T-helper 1 cell treated with Interleukin-12 subunit alpha and Interleukin-12 subunit beta and Interleukin-4 antibody, amounts not matched to agents 30 μg/mL and 1 μg/mL, for 36 hours (primary cell): ENCODE measurements around the gene DOCK11.

Source experiments
- H3K27ac Mint-ChIP-seq: one replicate; pipeline ENCODE4 v1.8.0; 2021; ENCODE audit warnings: mild to moderate bottlenecking, mixed read lengths
- H3K27me3 Mint-ChIP-seq: one replicate; pipeline ENCODE4 v1.8.0; 2021; ENCODE audit warnings: low read depth, mixed read lengths
- H3K36me3 Mint-ChIP-seq: one replicate; pipeline ENCODE4 v1.8.0; 2021; ENCODE audit warnings: low read depth, mixed read lengths
- H3K4me1 Mint-ChIP-seq: one replicate; pipeline ENCODE4 v1.8.0; 2021; ENCODE audit warnings: low read depth, mixed read lengths
- H3K4me3 Mint-ChIP-seq: one replicate; pipeline ENCODE4 v1.8.0; 2021; ENCODE audit warnings: mild to moderate bottlenecking, moderate library complexity, mixed read lengths
- H3K9me3 Mint-ChIP-seq: one replicate; pipeline ENCODE4 v1.8.0; 2021; ENCODE audit warnings: mixed read lengths

Gene DOCK11

DNA sequence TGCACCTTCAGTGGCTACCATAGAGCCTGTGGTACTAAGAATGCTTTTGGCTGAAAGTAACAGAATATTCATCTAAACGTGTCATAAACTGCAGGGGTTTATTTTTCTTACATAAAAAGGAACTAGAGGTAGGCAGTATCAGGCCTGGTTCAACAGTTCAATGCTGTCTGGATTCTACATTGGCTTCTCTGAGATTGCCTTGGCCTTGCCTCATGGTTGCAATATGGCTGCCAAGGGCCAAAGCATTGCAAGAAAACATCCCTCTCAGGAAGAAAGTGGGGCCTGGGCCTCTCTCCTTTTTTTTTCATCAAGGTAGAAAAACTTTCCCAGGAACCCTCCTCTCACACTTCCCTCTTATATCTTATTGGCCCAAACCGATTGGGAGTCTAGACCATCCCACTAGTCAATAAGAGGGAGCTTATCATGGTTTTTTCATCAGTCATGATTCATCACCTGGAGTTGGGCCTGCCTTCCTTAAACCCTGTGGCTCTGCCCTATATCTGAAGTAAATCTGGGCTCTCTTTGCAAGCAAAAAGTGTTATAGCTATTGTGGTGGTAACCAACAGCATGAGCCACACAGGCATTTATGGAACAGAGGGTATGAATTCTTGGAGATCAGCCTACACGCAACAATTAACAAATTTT is 1.8 kb upstream of the DOCK11 start:
- no peak overlapping the region for H3K4me3 Mint-ChIP-seq
- peaks cover 2% of the 10 kb centered on the region for H3K36me3 Mint-ChIP-seq
- H3K27me3 Mint-ChIP-seq: no peaks in the 10 kb centered on the region
- H3K4me1 Mint-ChIP-seq: peaks cover 13% of the 10 kb centered on the region
- H3K27ac Mint-ChIP-seq: no peak overlapping the region
- H3K9me3 Mint-ChIP-seq: no peaks in the 10 kb centered on the region

GRCh38 chrX:118495958-118496762 is 545 bp downstream of the DOCK11 start:
- Mint-ChIP-seq H3K27ac (peak overlapping the region; percentile 98), H3K36me3 (peaks cover 6% of the 10 kb centered on the region), H3K4me1 (peaks cover 18% of the 10 kb centered on the region), H3K4me3 (peak overlapping the region; percentile 99), H3K9me3 (no peaks in the 10 kb centered on the region), H3K27me3 (no peaks in the 10 kb centered on the region)

DNA sequence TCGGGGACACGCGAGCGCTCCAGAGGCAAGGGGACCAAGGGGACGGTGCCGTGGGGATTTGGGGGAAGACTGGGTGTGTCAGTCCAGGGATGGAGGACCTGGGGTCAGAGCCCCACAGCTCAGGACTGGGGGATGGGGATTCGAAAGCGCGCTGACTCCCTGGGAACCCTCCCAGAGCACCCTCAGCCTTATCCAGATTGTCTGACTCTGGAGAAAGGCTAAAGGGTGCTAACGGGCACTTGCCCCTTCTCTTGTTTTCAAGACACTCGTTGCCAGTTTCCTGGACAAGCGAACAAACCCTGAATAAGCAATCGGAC is 1.1 kb downstream of the DOCK11 start:
- Mint-ChIP-seq H3K27ac (peak overlapping the region; percentile 98), H3K9me3 (no peaks in the 10 kb centered on the region), H3K36me3 (peaks cover 6% of the 10 kb centered on the region), H3K4me3 (peak overlapping the region; percentile 99), H3K4me1 (peaks cover 18% of the 10 kb centered on the region), H3K27me3 (no peaks in the 10 kb centered on the region)

- Mint-ChIP-seq H3K4me1 (peaks cover 24% of the 10 kb centered on the region), H3K27ac (peak overlapping the region; percentile 98), H3K36me3 (peaks cover 6% of the 10 kb centered on the region), H3K27me3 (no peaks in the 10 kb centered on the region), H3K4me3 (peak overlapping the region; percentile 99), H3K9me3 (no peaks in the 10 kb centered on the region)
Measured at GRCh38 chrX:118497180-118497818, 1.7 kb downstream of the DOCK11 start.

GRCh38 chrX:118498351-118498750 is 2.7 kb downstream of the DOCK11 start:
- Mint-ChIP-seq H3K27ac (no peak overlapping the region), H3K9me3 (no peaks in the 10 kb centered on the region), H3K4me1 (peaks cover 31% of the 10 kb centered on the region), H3K36me3 (peaks cover 8% of the 10 kb centered on the region), H3K27me3 (no peaks in the 10 kb centered on the region), H3K4me3 (peak overlapping the region; percentile 99)

- peaks cover 35% of the 10 kb centered on the region for H3K4me1 Mint-ChIP-seq
- H3K27me3 Mint-ChIP-seq: no peaks in the 10 kb centered on the region
- H3K27ac Mint-ChIP-seq: no peak overlapping the region
- H3K36me3 Mint-ChIP-seq: peaks cover 11% of the 10 kb centered on the region
- H3K9me3 Mint-ChIP-seq: no peaks in the 10 kb centered on the region
- peak overlapping the region; percentile 33 for H3K4me3 Mint-ChIP-seq
Measured at GRCh38 chrX:118498755-118499154, 3.1 kb downstream of the DOCK11 start.

- Mint-ChIP-seq H3K4me1 (peaks cover 38% of the 10 kb centered on the region), H3K36me3 (peaks cover 11% of the 10 kb centered on the region), H3K27me3 (no peaks in the 10 kb centered on the region), H3K4me3 (peak overlapping the region; percentile 33), H3K27ac (no peak overlapping the region), H3K9me3 (no peaks in the 10 kb centered on the region)
Measured at GRCh38 chrX:118499295-118499694, 3.7 kb downstream of the DOCK11 start.

DNA sequence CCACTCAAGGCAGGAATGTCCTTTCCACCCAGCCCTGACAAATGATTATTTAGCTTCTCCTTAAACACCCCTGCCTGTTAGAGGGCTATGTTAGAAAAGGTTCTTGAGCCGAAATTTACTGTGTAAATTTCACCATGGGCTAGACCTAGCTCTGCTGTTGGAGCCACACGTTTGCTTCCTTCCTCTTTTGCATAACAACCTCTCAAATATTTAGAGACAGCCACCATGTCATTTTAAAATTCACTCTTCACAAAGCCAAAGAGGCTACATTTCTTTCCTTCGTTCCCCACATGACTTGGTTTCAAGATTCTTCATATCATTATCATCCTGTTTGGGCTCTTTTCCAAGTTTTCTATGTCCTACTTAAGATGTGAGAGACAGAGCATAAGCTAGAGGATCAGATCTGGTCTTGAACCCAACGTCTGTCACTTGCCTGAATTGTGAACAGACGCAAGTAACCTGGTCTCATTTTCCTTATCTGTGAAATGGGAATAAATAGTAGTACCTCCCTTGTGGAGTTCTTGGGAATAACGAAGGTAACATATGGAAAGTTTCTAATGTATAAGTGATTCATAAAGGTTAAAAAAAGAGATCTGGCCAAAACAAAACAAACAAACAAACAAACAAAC is 6.7 kb downstream of the DOCK11 start:
- peaks cover 11% of the 10 kb centered on the region for H3K36me3 Mint-ChIP-seq
- peak overlapping the region; percentile 76 for H3K4me3 Mint-ChIP-seq
- peaks cover 42% of the 10 kb centered on the region for H3K4me1 Mint-ChIP-seq

DNA sequence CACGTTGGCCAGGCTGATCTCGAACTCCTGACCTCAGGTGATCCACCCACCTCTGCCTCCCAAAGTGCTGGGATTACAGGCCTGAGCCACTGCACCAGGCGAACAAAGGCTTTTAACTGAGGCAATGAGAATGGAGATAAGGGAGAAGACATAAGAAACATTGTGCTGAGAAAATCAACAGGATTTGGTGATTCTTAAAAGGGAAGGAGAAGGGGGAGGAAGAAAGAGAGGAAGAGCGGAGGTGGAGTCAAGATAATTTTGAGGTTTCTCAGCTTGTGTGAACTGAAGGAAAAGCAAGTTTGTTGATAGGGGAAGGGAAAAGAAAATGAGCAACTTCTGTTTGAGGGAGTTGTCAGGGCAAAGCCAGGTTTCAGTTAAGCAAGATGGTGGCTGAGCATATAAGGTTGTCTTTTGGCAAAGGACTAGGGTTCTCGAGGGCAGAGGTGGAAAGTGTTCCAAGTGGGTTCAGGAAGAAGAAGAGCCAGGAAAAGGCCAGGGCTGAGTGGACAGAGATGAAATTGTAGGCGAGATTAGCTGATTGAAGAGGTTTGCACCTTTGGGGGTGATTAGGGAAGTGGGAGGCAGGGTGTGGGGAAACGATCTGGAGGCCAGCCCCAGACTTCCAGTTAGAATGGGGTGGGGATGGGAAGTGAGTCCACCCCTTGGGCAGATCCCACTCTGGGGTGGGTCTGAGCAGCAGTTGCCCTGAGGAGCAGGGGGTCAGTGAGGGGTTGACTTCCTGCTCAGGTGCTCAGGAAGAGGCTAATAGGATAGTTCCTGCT is 7.8 kb downstream of the DOCK11 start:
- H3K27me3 Mint-ChIP-seq: no peaks in the 10 kb centered on the region
- H3K4me1 Mint-ChIP-seq: peaks cover 35% of the 10 kb centered on the region
- H3K9me3 Mint-ChIP-seq: no peaks in the 10 kb centered on the region
- H3K36me3 Mint-ChIP-seq: peaks cover 11% of the 10 kb centered on the region
- H3K27ac Mint-ChIP-seq: peak overlapping the region; percentile 95
- peak overlapping the region; percentile 76 for H3K4me3 Mint-ChIP-seq

More for the DNA sequence above, 6.7 kb downstream of the DOCK11 start:
- no peaks in the 10 kb centered on the region for H3K9me3 Mint-ChIP-seq
- no peaks in the 10 kb centered on the region for H3K27me3 Mint-ChIP-seq
- H3K27ac Mint-ChIP-seq: peak overlapping the region; percentile 95

DNA sequence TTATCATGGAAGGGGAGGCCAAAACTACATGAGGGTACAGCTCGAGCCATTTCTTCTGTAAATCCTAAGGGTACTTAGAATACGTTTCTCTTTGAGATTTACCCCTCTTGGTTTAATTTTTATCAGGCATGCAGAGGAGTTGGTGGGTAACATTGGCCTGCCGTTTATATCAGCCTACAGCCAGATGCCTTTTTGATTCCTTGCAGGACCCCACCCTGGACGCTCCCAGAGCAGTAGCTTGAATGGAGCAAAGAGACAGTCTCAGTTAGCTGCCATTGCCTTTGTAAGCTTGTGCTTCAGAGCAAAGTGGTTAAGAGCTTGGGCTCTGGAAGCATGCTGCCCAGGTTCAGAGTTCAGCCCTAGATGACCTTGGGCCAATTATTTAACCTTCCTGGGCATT is 9.0 kb downstream of the DOCK11 start:
- Mint-ChIP-seq H3K4me3 (no peak overlapping the region), H3K4me1 (peaks cover 34% of the 10 kb centered on the region), H3K36me3 (peaks cover 10% of the 10 kb centered on the region), H3K9me3 (no peaks in the 10 kb centered on the region), H3K27me3 (no peaks in the 10 kb centered on the region), H3K27ac (no peak overlapping the region)

DNA sequence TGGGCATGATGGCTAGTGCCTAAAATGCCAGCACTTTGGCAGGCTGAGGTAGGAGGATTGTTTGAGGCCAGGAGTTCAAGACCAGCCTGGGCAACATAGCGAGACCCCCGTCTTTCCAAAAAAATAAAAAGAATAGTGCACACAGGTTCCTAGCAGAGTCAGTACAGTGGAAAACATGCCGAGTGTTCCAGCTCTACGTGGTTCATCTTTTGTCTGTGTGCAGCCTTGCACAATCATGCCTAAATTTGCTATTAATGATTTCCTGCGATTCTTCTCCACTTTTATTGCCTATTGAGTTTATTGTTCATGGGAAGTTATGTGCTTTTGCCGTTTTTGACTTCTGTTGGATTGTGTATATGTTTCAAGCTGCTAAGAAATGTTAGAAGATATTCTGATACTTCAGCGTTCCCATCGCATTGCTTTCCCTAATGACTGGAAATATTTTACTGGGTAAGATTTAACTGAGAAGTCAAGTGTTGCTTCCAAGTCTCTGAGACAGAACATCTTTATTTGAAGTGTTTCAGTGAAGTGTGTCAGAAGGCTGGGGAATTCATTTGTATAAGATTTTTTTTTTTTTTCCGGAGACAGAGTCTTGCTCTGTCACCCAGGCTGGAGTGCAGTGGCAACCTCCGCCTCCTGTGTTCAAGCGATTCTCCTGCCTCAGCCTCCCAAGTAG is 11.3 kb downstream of the DOCK11 start:
- Mint-ChIP-seq H3K36me3 (peaks cover 21% of the 10 kb centered on the region), H3K4me3 (no peak overlapping the region)

GRCh38 chrX:118507766-118508165 is 12.2 kb downstream of the DOCK11 start:
- no peaks in the 10 kb centered on the region for H3K9me3 Mint-ChIP-seq
- H3K36me3 Mint-ChIP-seq: peaks cover 22% of the 10 kb centered on the region
- H3K4me3 Mint-ChIP-seq: no peak overlapping the region
- H3K4me1 Mint-ChIP-seq: peaks cover 31% of the 10 kb centered on the region
- H3K27me3 Mint-ChIP-seq: no peaks in the 10 kb centered on the region
- no peak overlapping the region for H3K27ac Mint-ChIP-seq

More for the DNA sequence above, 11.3 kb downstream of the DOCK11 start:
- Mint-ChIP-seq H3K27me3 (no peaks in the 10 kb centered on the region), H3K27ac (no peak overlapping the region), H3K4me1 (peaks cover 38% of the 10 kb centered on the region), H3K9me3 (no peaks in the 10 kb centered on the region)

- Mint-ChIP-seq H3K27ac (no peak overlapping the region), H3K9me3 (no peaks in the 10 kb centered on the region), H3K36me3 (peaks cover 25% of the 10 kb centered on the region), H3K4me3 (no peak overlapping the region), H3K27me3 (no peaks in the 10 kb centered on the region), H3K4me1 (peaks cover 34% of the 10 kb centered on the region)
Measured at GRCh38 chrX:118508221-118508620, 12.6 kb downstream of the DOCK11 start.
